Measurements from ENCODE around the gene ZSCAN31. TPM values are rescaled to one million over a fixed set of nuclear protein-coding genes. Genes with fewer than 3 reads are reported as not detected.

The ZSCAN31 gene
- total and polyA plus RNA-seq, 10 of the 15 experiments (the other 5 are each of a cell fraction or from before 2014, with no cell fraction given) = 1.6 to 5.2 (median 2.9) TPM

DNA sequence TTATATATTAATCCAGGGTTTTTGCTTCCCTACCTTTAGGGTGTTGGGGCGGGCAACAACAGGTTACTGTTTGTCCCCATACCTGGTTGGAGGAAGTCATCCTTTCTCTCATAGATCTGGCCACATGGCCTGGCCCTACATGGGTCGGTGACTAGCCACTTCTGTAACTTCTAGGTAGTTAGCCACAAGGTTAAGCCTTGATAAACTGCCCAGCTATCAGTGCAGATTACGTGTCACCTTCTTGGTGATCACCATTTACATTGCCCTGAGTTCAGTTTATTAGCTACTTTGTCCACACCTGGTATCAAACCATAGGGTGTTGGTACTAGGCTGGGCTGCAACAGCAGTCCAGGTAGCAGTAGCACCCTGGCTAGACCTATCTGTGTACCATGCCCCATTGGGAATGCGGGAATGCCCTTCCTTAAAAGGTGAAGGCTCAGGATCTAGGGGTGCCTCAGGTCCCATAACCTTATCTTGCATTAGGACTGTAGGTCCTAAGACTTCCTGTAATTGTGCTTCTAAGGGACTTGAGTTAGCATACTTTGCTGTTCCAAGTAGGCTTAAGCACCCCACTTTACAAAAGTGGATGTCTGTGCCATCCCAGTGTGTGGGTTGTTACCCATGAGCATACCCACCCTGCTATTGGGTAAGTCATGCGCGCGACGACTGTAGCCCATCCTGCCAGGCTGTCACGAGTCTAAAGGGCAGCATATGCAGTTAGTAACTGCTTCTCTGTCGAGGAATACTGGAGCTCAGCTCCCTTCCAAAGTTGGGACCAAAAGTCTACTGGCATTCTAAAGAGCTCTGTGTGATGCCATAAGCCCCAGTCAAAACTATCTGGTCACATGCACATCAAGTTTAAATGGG lies 19.0 kb upstream of the ZSCAN31 start:
- TF ChIP-seq ZNF217 (IDR thresholded peaks at IDR 0.05) = no peak
- TF ChIP-seq RBBP5 (conservative IDR thresholded peaks at IDR 0.05) = no peak
- no peak for TF ChIP-seq NRF1 (conservative IDR thresholded peaks at IDR 0.05; ENCODE audit: low read depth, low read length)
- Histone ChIP-seq H3K9ac (ENCODE audit: control insufficient read depth, insufficient read depth, low read length) (no peak overlapping the region), H4K20me1 (ENCODE audit: control insufficient read depth, insufficient read depth) (no peaks in the 10 kb centered on the region), H3K36me3 (ENCODE audit: control insufficient read depth in 2 of 2, insufficient read depth in 2 of 2, low read length in 1 of 2) (no peaks in the 10 kb centered on the region), H3K4me1 (ENCODE audit: control insufficient read depth, insufficient read depth, low read length) (peaks cover 3% of the 10 kb centered on the region; the same call in 1 of the 2 replicates), H2AFZ (ENCODE audit: control insufficient read depth, low read depth, low read length) (no peak overlapping the region), H3K79me2 (ENCODE audit: control insufficient read depth, insufficient read depth, low read length) (peaks cover 16% of the 10 kb centered on the region), H3K27me3 (replicated peaks in 1 of 2; ENCODE audit: control insufficient read depth in 2 of 2, insufficient read depth in 2 of 2, low read length in 1 of 2) (no peaks in the 10 kb centered on the region), H3K4me3 (no peak overlapping the region), H3K4me2 (ENCODE audit: control insufficient read depth, insufficient read depth) (no peak overlapping the region; the same call in 1 of the 2 replicates), H3K9me3 (replicated peaks; ENCODE audit: control insufficient read depth, insufficient read depth, low read length) (no peaks in the 10 kb centered on the region; the same call in 2 of the 3 replicates), H3K27ac (ENCODE audit: control insufficient read depth, insufficient read depth) (no peak overlapping the region)
- FAIRE-seq (no peak), DNase-seq (ENCODE audit: low read depth, low spot score) (no peak), ATAC-seq (no peak; the same call in 2 of the 3 replicates)
- intact Hi-C loops (cut with micrococcal nuclease; ENCODE audit: unreplicated experiment) = loop anchor here (5.0 to 10.0 kb wide), 6 partner anchors 88 to 1190 kb away; partner anchors contain the start of genes ZSCAN26 and ZSCAN9
- WGBS (ENCODE audit: insufficient coverage, insufficient replicate concordance, low lambda C conversion rate, missing lambda C conversion rate) = 83% methylated on average over 10 of the region's 10 CpGs
- CTCF ChIA-PET = interaction anchor here (0.8 to 5.3 kb wide), 34 partner anchors 8 to 536 kb away, joined by 3 to 50 read pairs (median 7); partner anchors contain the start of genes ZKSCAN4, ZKSCAN8, ZSCAN16 and ZSCAN26
- BruUV-seq (replicated peaks) = no TSS peak
- RAD21 ChIA-PET (ENCODE audit: unreplicated experiment) = interaction anchor here (0.8 to 2.5 kb wide), 26 partner anchors 8 to 1167 kb away, joined by 3 to 26 read pairs (median 4); partner anchors contain the start of genes PGBD1, ZKSCAN8, ZSCAN16 and ZSCAN26
- POLR2A ChIA-PET = interaction anchor here (1.0 kb wide), 1 partner anchor 27 kb away, joined by 3 read pairs; no protein-coding TSS in a partner anchor
- SMC1A ChIA-PET (ENCODE audit: uncharacterized antibody, unreplicated experiment) = interaction anchor here (0.6 to 3.3 kb wide), 18 partner anchors 8 to 537 kb away, joined by 3 to 24 read pairs (median 6); partner anchors contain the start of genes PGBD1, ZKSCAN4, ZKSCAN8 and ZSCAN16
- in situ Hi-C loops (cut with MboI) = loop anchor here (5.0 to 25.0 kb wide), 3 partner anchors 223 to 1193 kb away; no protein-coding TSS in a partner anchor

All from GM12878 (cell line).